H9 (cell line): Measurements from ENCODE around the gene ATXN10. TPM values are rescaled to one million over a fixed set of nuclear protein-coding genes. Genes with fewer than 3 reads are reported as not detected.

Experiments used
- DNase-seq: peaks from one replicate; pipeline ENCODE4 v3.0.0-alpha.2; 2017
- H2AFZ ChIP-seq: one replicate; pipeline ENCODE4 v1.6.1; 2013; ENCODE audit warnings: mild to moderate bottlenecking, low read length, control low read depth, moderate library complexity
- H2AK5ac ChIP-seq: 2 replicates; pipeline ENCODE4 v1.6.1; 2013; ENCODE audit warnings: low read length, control low read depth, mixed read lengths; ENCODE audit not compliant: insufficient read length
- H2BK120ac ChIP-seq: one replicate; pipeline ENCODE4 v1.6.1; 2013; ENCODE audit warnings: low read depth, mild to moderate bottlenecking, low read length, control low read depth, inconsistent platforms; ENCODE audit not compliant: poor library complexity, severe bottlenecking
- H2BK12ac ChIP-seq: 2 replicates; pipeline ENCODE4 v1.6.1; 2013; ENCODE audit warnings: low read length, control low read depth, mixed read lengths, low read depth; ENCODE audit not compliant: insufficient read length
- H2BK15ac ChIP-seq: 2 replicates; pipeline ENCODE4 v1.6.1; 2013; ENCODE audit warnings: low read depth, low read length, control low read depth
- H2BK20ac ChIP-seq: one replicate; pipeline ENCODE4 v1.6.1; 2013; ENCODE audit warnings: low read depth, mild to moderate bottlenecking, low read length, control low read depth, inconsistent platforms; ENCODE audit not compliant: poor library complexity, severe bottlenecking
- H2BK5ac ChIP-seq: 2 replicates; pipeline ENCODE4 v1.6.1; 2013; ENCODE audit warnings: low read length, control low read depth, mixed read lengths; ENCODE audit not compliant: insufficient read length
- H3K14ac ChIP-seq: 2 replicates; pipeline ENCODE4 v1.6.1; 2013; ENCODE audit warnings: low read length, control low read depth; ENCODE audit not compliant: insufficient read depth
- H3K18ac ChIP-seq: 2 replicates; pipeline ENCODE4 v1.6.1; 2013; ENCODE audit warnings: low read depth, mild to moderate bottlenecking, mixed read lengths, low read length, control low read depth; ENCODE audit not compliant: insufficient read length
- H3K23ac ChIP-seq: 2 replicates; pipeline ENCODE4 v1.6.1; 2013; ENCODE audit warnings: low read length, control low read depth, mixed read lengths, low read depth; ENCODE audit not compliant: insufficient read length
- H3K23me2 ChIP-seq: 2 replicates; pipeline ENCODE4 v1.6.1; 2013; ENCODE audit warnings: low read depth, mild to moderate bottlenecking, mixed read lengths, low read length, control low read depth; ENCODE audit not compliant: insufficient read length, poor library complexity, severe bottlenecking
- H3K27ac ChIP-seq: 2 replicates; pipeline ENCODE4 v1.5.1; 2013; ENCODE audit warnings: low read length, control low read depth, mixed read lengths, low read depth; ENCODE audit not compliant: insufficient read length
- H3K27me3 ChIP-seq: 2 replicates; pipeline ENCODE4 v1.6.1; 2013; ENCODE audit warnings: low read length, control low read depth, inconsistent platforms; ENCODE audit not compliant: insufficient read depth
- H3K4ac ChIP-seq: 2 replicates; pipeline ENCODE4 v1.6.1; 2013; ENCODE audit warnings: low read depth, mild to moderate bottlenecking, control low read depth, inconsistent platforms, low read length, moderate library complexity
- H3K4me1 ChIP-seq: 2 replicates; pipeline ENCODE4 v1.6.1; 2013; ENCODE audit warnings: low read length, control low read depth, inconsistent platforms; ENCODE audit not compliant: insufficient read depth
- H3K4me2 ChIP-seq: 2 replicates; pipeline ENCODE4 v1.6.1; 2013; ENCODE audit warnings: low read length, control low read depth, mixed read lengths; ENCODE audit not compliant: insufficient read length, insufficient read depth
- H3K56ac ChIP-seq: 2 replicates; pipeline ENCODE4 v1.6.1; 2013; ENCODE audit warnings: low read depth, mild to moderate bottlenecking, mixed read lengths, low read length, control low read depth; ENCODE audit not compliant: insufficient read length
- H3K79me1 ChIP-seq: 2 replicates; pipeline ENCODE4 v1.6.1; 2013; ENCODE audit warnings: low read depth, mild to moderate bottlenecking, moderate library complexity, low read length, control low read depth, inconsistent platforms; ENCODE audit not compliant: insufficient read depth, poor library complexity, severe bottlenecking
- H3K79me2 ChIP-seq: 2 replicates; pipeline ENCODE4 v1.6.1; 2013; ENCODE audit warnings: low read length, control low read depth, inconsistent platforms; ENCODE audit not compliant: insufficient read depth
- H3K9ac ChIP-seq: 2 replicates; pipeline ENCODE4 v1.6.1; 2013; ENCODE audit warnings: low read length, control low read depth, mixed read lengths; ENCODE audit not compliant: insufficient read length; ENCODE audit errors: extremely low read depth
- H3K9me3 ChIP-seq: one replicate; pipeline ENCODE4 v1.6.1; 2013; ENCODE audit warnings: low read depth, low read length, inconsistent platforms; ENCODE audit not compliant: control insufficient read depth
- H3T11ph ChIP-seq: one replicate; pipeline ENCODE4 v1.6.1; 2013; ENCODE audit warnings: mild to moderate bottlenecking, low read length, control low read depth, inconsistent platforms
- H4K20me1 ChIP-seq: one replicate; pipeline ENCODE4 v1.6.1; 2013; ENCODE audit not compliant: control insufficient read depth, insufficient read length, insufficient read depth
- H4K5ac ChIP-seq: 2 replicates; pipeline ENCODE4 v1.6.1; 2013; ENCODE audit warnings: low read depth, mild to moderate bottlenecking, mixed read lengths, low read length, control low read depth; ENCODE audit not compliant: insufficient read length
- H4K8ac ChIP-seq: replicated peaks from 2 replicates; pipeline ENCODE4 v1.6.1; 2013; ENCODE audit warnings: low read length, control low read depth, mixed read lengths, low read depth; ENCODE audit not compliant: insufficient read length
- H4K91ac ChIP-seq: 2 replicates; pipeline ENCODE4 v1.6.1; 2013; ENCODE audit warnings: low read depth, mild to moderate bottlenecking, moderate library complexity, mixed read lengths, low read length, control low read depth; ENCODE audit not compliant: insufficient read length
- H3K27ac Mint-ChIP-seq, 3 experiments: 2 replicates in 2 of 3; 3 replicates in 1 of 3; pipeline ENCODE4 v1.8.0; 2020 to 2021; ENCODE audit warnings: mixed read lengths in 3 of 3, mild to moderate bottlenecking in 1 of 3, moderate library complexity in 1 of 3
- H3K27me3 Mint-ChIP-seq: 2 replicates; pipeline ENCODE4 v1.8.0; 2021; ENCODE audit warnings: low read depth, mild to moderate bottlenecking, moderate library complexity, mixed read lengths
- H3K36me3 Mint-ChIP-seq, 3 experiments: 2 replicates in 2 of 3; 3 replicates in 1 of 3; pipeline ENCODE4 v1.8.0; 2020 to 2021; ENCODE audit warnings: low read depth in 3 of 3, mixed read lengths in 3 of 3; ENCODE audit not compliant: insufficient read depth in 1 of 3
- H3K4me1 Mint-ChIP-seq, 2 experiments: 2 replicates each; pipeline ENCODE4 v1.8.0; 2020; ENCODE audit warnings: mixed read lengths in 2 of 2
- H3K4me3 Mint-ChIP-seq, 2 experiments: 2 replicates in 1 of 2; 3 replicates in 1 of 2; pipeline ENCODE4 v1.8.0; 2020 to 2021; ENCODE audit warnings: mild to moderate bottlenecking in 2 of 2, mixed read lengths in 2 of 2, moderate library complexity in 1 of 2
- H3K9me3 Mint-ChIP-seq, 2 experiments: 2 replicates in 1 of 2; 3 replicates in 1 of 2; pipeline ENCODE4 v1.8.0; 2020; ENCODE audit warnings: mild to moderate bottlenecking in 2 of 2, mixed read lengths in 2 of 2, moderate library complexity in 1 of 2
- CTCF ChIP-seq: fragments of 200-600 bp; sonication (generic); conservative IDR thresholded peaks from 3 replicates; pipeline ENCODE4 v1.8.0; 2021; ENCODE audit warnings: antibody characterized with exemption, mild to moderate bottlenecking
- WGBS: extraction: QIAGEN DNeasy Blood & Tissue Kit; methylation state at CpG from one replicate; pipeline ENCODE4 v1.1.7; 2013; ENCODE audit warnings: missing lambda C conversion rate, low lambda C conversion rate, mixed read lengths; ENCODE audit not compliant: insufficient read length; ENCODE audit errors: extremely low coverage; 5-methylcytosine and 5-hydroxymethylcytosine counted together
- total RNA-seq: library from RNA; stranded (reverse); gene quantifications from 2 replicates; pipeline ENCODE4 v1.2.1, GENCODE V29; 2021

ATXN10 gene
- total RNA-seq, 1 experiment from 2014 or later, result 210 TPM

GRCh38 chr22:45754822-45755221 lies 83.2 kb downstream of the ATXN10 start:
- H3K27me3 ChIP-seq, result no peaks in the 10 kb centered on the region
- H3T11ph ChIP-seq, result no peak overlapping the region
- Mint-ChIP-seq H3K9me3 (no peaks in the 10 kb centered on the region), H3K27ac (no peak overlapping the region), H3K27me3 (no peaks in the 10 kb centered on the region), H3K4me3 (no peak overlapping the region), H3K4me1 (peaks cover 12 to 13% of the 10 kb centered on the region in 2 experiments), H3K36me3 (peaks cover 9 to 15% (median 9%) of the 10 kb centered on the region in 3 experiments; a peak in 6 of 7 replicates)
- H3K4me2 ChIP-seq, result no peak overlapping the region
- no peaks in the 10 kb centered on the region for H3K23me2 ChIP-seq
- H3K18ac ChIP-seq, result no peak overlapping the region
- no peak overlapping the region for H2BK12ac ChIP-seq
- H4K8ac ChIP-seq, result no peak overlapping the region
- H3K79me1 ChIP-seq, result no peaks in the 10 kb centered on the region
- H3K9me3 ChIP-seq, result no peaks in the 10 kb centered on the region
- H3K9ac ChIP-seq, result no peak overlapping the region
- TF ChIP-seq CTCF, result no peak
- H3K27ac ChIP-seq, result no peak overlapping the region
- H3K4me1 ChIP-seq, result 0 out of 2 replicates have a peak, but pooled peaks cover 2% of the 10 kb centered on the region
- no peak overlapping the region for H3K23ac ChIP-seq
- no peaks in the 10 kb centered on the region for H4K20me1 ChIP-seq
- H3K56ac ChIP-seq, result no peak overlapping the region
- no peak overlapping the region for H2AK5ac ChIP-seq
- H4K5ac ChIP-seq, result no peak overlapping the region
- no peak overlapping the region for H4K91ac ChIP-seq
- no peak overlapping the region for H2BK5ac ChIP-seq
- DNase-seq, result no peak
- no peak overlapping the region for H2BK20ac ChIP-seq
- H2BK120ac ChIP-seq, result no peak overlapping the region
- no peak overlapping the region for H2AFZ ChIP-seq
- no peaks in the 10 kb centered on the region for H3K79me2 ChIP-seq
- H3K14ac ChIP-seq, result no peak overlapping the region
- no peak overlapping the region for H3K4ac ChIP-seq
- no CpG with 5 or more reads among the region's 3 CpGs for WGBS
- H2BK15ac ChIP-seq, result no peak overlapping the region
